Astrocyte of the cerebellum (primary cell): ENCODE results near the gene LRFN5.
"Not testable (repeated sequence)": the region's sequence is repeated elsewhere in the genome, so short reads cannot be mapped to it uniquely, and the experiment has no call there.

Experiments used
- DNase-seq: peaks from one replicate; pipeline ENCODE4 v3.0.0-alpha.2; 2011; ENCODE audit warnings: low read depth
- H3K4me3 ChIP-seq: 2 replicates; pipeline ENCODE4 v1.5.1; 2011; ENCODE audit warnings: mild to moderate bottlenecking, low read depth, low read length, moderate library complexity
- in situ Hi-C: cut with HindIII; loops from 2 replicates; pipeline ENCODE4 v1.10.0; 2017; ENCODE audit warnings: low sequenced_read_pairs
- TF ChIP-seq, protein P1 (sequence below): IDR thresholded peaks from 2 replicates; pipeline ENCODE4 v1.5.1; 2012; ENCODE audit warnings: low read length, low read depth, moderate library complexity, mild to moderate bottlenecking; ENCODE audit errors: missing control alignments

Gene LRFN5

DNA sequence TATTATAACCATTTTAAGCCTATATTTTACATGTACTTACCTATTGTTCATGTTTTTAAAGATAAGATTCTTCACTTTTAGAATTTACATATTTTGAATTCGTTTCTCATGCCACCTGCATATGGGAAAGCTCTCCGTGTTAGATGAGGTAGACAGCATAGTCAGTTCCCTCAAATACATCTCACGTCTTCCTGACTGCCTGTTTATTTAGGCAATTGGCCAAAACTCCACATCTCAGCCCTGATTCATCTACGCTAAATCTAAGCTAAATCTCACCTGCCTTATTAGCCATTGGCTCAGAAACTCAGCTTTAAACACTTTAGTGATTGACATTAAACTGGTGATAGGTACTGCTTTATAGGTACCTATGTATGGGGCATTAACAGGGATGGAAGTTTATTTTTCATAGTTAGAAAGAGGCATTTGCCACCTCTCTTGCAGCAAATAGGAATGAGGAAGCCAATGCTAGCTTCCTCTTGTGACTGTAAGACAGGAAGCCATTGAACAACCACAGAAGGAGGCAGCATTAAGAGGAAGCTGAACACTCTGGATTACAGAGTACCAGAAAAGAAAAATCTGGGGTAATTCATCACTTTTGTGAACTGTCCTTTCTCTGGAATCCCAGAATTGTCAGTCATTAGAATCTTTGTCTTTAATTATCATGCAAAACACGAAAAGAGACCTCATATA, 111.9 kb downstream of the LRFN5 start:
- in situ Hi-C loops: no loop called here
- DNase-seq: no peak
- TF ChIP-seq, protein P1, sequence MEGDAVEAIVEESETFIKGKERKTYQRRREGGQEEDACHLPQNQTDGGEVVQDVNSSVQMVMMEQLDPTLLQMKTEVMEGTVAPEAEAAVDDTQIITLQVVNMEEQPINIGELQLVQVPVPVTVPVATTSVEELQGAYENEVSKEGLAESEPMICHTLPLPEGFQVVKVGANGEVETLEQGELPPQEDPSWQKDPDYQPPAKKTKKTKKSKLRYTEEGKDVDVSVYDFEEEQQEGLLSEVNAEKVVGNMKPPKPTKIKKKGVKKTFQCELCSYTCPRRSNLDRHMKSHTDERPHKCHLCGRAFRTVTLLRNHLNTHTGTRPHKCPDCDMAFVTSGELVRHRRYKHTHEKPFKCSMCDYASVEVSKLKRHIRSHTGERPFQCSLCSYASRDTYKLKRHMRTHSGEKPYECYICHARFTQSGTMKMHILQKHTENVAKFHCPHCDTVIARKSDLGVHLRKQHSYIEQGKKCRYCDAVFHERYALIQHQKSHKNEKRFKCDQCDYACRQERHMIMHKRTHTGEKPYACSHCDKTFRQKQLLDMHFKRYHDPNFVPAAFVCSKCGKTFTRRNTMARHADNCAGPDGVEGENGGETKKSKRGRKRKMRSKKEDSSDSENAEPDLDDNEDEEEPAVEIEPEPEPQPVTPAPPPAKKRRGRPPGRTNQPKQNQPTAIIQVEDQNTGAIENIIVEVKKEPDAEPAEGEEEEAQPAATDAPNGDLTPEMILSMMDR: no peak
- no peak overlapping the region for H3K4me3 ChIP-seq

GRCh38 chr14:41739203-41739602, 132.5 kb downstream of the LRFN5 start:
- no peak overlapping the region for H3K4me3 ChIP-seq
- in situ Hi-C loops: no loop called here
- DNase-seq: no peak
- TF ChIP-seq, protein P1: no peak

DNA sequence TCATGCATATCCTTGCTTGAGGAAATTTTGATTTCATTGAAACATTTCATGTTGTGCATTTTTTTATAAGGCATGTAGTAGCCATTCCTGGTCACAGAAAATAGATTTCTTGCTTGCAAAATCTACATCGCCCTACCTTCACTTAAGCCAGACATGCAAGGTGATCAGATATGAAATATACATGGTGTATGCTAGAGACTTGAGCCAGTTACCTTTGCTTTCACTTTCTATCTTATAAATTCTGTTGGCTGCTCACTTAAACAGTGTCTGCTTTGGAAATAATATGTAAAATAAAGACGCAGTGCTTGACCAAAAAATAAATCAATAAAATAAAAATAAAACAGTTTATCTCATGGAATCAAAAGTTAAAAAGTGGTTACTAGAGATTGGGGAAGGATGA, 136.5 kb downstream of the LRFN5 start:
- in situ Hi-C loops: no loop called here
- DNase-seq: no peak
- H3K4me3 ChIP-seq: no peak overlapping the region
- TF ChIP-seq, protein P1: no peak

GRCh38 chr14:41749429-41749828, 142.8 kb downstream of the LRFN5 start:
- TF ChIP-seq, protein P1: no peak
- in situ Hi-C loops: no loop called here
- DNase-seq: no peak
- no peak overlapping the region for H3K4me3 ChIP-seq

- in situ Hi-C loops, DNase-seq, H3K4me3 ChIP-seq: not testable (repeated sequence)
Observed at GRCh38 chr14:41750575-41750974, 143.9 kb downstream of the LRFN5 start.

- no peak for DNase-seq
- in situ Hi-C loops: no loop called here
- H3K4me3 ChIP-seq: no peak overlapping the region
- TF ChIP-seq, protein P1: no peak
Observed at GRCh38 chr14:41758011-41758665, 151.5 kb downstream of the LRFN5 start.

GRCh38 chr14:41761204-41761603, 154.5 kb downstream of the LRFN5 start:
- H3K4me3 ChIP-seq: no peak overlapping the region
- TF ChIP-seq, protein P1: no peak
- no peak for DNase-seq
- in situ Hi-C loops: no loop called here
